ELR (cell line): ENCODE data around the gene MRTFA.
A peak's percentile ranks its signal among the peaks of the same experiment; 100 is the strongest.

ENCODE experiments used
- DNase-seq: peaks from one replicate; pipeline ENCODE4 v3.0.0-alpha.2; 2015; ENCODE audit warnings: low read depth

Gene MRTFA

DNA sequence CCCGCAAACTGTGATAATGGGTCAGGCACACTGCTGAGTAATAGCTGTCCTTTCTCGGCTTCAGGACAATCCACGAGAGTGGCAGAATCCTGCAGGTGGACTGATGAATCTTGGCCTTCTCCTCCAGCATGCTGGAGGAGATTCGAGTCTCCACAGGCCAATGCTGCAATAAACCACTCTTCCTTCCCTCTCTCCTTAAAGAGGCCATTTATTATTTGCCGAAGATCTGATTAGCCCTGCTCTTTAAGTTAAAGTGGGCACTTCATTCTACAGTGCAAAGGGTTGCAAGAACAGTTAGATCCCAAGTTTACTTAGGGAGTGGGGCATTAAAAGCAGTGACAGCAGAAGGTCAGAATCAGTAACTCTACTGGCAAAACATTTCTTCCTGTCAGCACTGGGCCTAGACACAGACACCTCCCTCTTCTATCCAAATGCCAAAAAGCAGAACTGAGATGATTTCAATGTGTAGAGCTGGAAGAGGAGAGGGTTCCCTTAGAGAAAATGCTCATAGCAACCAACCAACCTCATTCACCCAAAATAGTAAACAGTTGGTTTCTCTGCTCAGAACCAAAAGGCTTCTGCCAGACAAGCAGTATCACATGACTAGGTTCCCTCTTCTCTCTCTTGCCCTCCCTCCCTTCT, 144.4 kb downstream of the MRTFA start:
- no peak for DNase-seq

DNA sequence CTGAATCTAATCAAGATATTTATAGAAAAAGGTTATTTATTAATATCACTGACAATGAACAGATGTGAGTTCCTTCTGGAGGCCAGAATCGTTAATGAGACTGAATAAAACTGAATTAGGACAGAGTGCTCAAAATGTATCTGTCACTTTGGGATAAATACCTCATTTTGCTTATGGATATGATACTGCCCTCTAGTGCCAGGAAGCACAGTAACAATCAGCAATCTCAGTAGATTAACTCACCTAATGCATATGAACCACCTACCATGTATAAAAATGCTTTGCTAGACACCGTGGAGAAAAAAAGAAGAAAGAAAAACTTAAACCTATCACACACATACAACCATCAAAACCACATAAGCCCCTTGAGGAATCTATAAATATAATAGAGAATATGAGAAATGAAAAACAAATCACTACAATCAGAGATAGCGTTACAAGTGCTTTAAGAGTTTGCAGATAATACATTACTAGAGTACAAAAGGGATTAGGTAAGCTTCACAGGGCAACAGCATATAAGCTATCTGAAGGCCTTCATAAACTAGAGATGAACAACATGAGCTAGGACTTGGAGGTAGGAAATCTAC, 148.8 kb downstream of the MRTFA start:
- peak; percentile 63 for DNase-seq

GRCh38 chr22:40486962-40487602, 149.4 kb downstream of the MRTFA start:
- no peak for DNase-seq

DNA sequence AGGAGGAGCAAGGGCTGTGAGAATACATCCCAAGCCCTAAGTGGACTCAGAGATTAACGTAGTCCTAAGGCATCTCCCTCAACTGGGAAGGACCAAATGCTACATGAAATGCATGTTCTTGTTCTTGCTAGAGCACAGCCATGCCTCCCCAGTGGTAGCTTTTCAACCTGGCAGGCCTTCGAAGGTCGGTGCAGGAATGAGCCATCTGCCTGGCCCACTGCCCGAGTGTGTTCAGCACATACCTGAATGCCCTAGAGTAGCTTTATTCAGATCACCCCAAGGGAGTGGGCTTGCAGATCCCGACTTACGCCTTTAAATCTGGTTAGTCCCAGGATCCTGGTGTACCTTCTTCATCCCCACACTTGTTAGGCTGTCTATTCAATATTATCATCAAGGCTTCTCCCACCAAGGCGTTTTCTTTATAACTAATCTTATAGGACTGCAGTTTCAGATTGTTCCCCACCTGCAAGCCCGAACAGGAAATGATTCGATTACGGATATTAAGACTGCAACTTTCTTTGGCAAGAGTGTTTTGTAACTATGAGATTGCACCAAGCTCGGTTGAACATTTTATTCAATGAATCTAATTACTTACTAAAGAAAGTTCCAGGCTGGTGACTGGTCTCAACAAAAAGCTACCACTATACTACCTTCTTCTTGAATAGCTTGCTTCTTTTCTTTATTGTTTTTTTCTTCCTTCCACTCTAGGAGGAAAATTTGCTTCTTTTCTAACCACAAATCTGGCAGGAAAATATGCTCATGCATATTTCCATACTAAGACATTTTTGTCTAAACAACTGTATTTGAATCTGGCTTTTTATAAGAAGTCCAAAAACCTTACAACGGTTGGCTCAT, 150.5 kb downstream of the MRTFA start:
- DNase-seq: no peak

- no peak for DNase-seq
Measured at GRCh38 chr22:40484906-40485669, 151.4 kb downstream of the MRTFA start.

- no peak for DNase-seq
Measured at GRCh38 chr22:40482886-40483285, 153.6 kb downstream of the MRTFA start.

- no peak for DNase-seq
Measured at GRCh38 chr22:40482391-40482790, 154.1 kb downstream of the MRTFA start.

- DNase-seq: no peak
Measured at GRCh38 chr22:40480996-40481395, 155.5 kb downstream of the MRTFA start.

DNA sequence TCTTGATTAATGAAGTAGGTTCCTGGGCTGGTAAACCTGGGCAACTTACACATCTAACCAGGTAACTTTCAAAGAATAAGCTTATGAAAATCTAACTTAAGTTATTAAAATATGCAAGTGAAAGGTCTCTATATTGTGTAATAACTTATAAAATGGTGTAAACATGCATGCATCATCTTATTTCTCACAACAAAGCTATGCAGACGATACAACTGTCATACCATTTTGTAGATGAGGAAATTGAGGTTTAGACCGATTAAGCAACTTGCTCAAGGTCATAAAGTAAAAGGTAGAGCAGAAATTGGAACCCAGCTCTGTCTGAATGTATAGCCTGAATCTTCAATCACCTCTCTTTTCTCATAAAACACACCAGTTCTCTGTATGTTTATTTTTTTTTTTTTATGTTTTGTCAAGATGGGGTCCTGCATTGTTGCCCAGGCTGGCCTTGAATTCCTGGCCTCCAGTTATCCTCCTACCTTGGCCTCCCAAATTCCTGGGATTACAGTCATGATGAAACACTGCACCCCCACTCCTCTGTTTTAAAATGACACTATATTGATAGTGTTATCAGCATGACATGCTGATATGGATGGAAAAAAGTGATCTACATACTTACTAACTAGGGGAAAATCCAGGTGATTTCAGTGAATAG, 156.5 kb downstream of the MRTFA start:
- peak; percentile 57 for DNase-seq

DNA sequence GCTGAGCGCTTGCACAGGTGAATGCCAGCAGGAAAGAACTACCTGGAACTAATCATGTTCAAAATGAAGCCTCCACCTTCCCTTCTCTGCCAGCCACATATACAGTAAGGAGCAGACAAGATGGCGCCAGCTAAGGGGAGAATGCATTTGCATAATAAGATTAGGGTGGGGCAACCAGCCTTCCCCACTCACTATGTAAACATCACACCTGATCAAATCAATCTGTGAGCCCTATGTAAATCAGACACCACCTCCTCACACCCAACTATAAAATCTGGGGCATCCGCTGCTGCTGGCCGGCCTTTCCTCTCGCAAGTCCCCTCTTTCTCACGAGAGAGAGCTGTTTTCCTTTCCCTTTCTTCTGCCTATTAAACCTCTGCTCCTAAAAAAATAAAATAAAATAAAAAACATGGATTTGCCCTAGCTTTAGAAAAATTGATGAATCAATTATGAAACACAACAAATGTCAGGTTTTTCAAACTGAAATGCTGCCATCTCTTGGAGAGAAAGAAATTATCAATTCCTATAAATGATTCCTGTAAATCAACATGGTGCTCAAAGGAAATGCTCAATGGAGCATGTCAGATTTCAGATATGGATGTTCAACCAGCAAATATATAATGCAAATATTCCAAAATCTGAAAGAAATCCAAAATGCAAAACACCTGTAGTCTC, 157.3 kb downstream of the MRTFA start:
- DNase-seq: no peak

GRCh38 chr22:40478338-40479125, 158.0 kb downstream of the MRTFA start:
- no peak for DNase-seq

DNA sequence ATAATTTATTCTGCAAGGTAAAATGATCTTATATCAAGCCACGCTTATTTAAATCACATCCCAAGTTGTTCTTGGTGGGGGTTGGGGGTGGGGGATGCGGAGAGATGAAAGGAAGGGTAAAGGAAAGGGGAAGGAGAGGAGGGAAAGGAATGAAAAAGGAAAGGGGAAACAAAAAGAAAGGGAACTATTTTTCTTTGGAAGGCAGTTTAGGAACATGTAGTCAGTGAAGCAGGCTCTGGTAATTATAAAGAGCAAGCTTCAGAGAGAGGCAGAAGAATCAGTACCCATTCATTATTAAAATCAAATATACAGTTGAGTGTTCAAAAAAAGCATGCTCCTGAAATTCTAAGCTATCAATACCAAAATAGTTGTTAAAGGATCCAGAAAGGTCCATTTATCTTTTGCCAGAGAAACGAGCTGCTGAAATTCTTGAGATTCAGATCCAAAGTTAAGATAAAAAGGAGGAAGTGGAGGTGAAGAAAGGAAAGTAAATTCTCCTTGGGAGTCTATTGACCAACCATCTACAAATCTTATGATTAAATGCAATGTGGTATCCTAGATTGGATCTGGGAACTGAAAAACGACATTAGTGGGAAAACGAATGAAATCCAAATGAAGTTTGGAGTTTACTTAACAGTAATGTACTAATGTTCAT, 158.7 kb downstream of the MRTFA start:
- DNase-seq: no peak

- no peak for DNase-seq
Measured at GRCh38 chr22:40476341-40476740, 160.2 kb downstream of the MRTFA start.

GRCh38 chr22:40473703-40474102, 162.8 kb downstream of the MRTFA start:
- no peak for DNase-seq

DNA sequence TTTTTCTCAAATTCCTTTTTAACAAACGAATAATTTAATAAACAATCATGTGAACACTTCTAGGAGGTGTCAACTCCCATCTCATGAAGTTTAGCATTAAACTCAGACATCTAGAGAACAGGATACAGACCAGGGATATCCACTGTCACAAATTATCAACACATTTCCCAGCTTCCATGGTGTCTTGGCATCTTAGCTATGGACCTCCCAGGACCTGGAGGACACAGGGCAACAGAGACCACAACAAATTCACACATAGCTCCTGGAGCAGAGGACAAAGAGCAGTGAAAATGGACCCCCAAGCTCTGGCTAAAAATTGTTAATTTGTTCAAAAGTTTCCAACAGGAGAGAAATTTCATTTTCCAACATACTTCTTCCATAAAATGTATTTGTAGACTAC, 163.9 kb downstream of the MRTFA start:
- no peak for DNase-seq

- DNase-seq: no peak
Measured at GRCh38 chr22:40472051-40472450, 164.5 kb downstream of the MRTFA start.

GRCh38 chr22:40469181-40469580, 167.3 kb downstream of the MRTFA start:
- no peak for DNase-seq

DNA sequence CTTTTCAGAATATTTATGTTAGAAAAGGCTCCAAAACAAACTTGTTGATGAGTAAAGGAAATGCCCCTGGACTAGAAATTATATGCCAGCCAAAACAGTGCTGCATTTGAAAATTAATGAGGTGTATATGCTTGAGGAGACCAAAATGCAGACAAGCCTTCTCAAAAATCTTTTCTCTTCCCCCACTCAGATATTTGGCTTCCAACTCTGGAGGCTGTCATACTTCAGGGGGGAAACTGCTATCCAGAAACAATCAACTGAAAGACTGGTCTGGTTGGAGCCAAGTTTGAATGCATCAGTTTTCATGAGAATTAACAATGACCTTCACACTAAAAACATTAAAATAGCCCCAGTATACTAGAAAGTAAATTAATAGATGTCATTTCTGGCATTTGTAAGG, 167.9 kb downstream of the MRTFA start:
- no peak for DNase-seq

- DNase-seq: no peak
Measured at GRCh38 chr22:40466976-40467375, 169.5 kb downstream of the MRTFA start.

GRCh38 chr22:40463683-40464082, 172.8 kb downstream of the MRTFA start:
- no peak for DNase-seq
